Neural cell (in vitro differentiated cells): Measurements from ENCODE around the gene LRRC4B.

ENCODE experiments used
- CTCF ChIP-seq: fragments of 450-650 bp; IDR thresholded peaks from 2 replicates; pipeline ENCODE4 v1.5.1; 2014; ENCODE audit warnings: antibody characterized with exemption, mild to moderate bottlenecking, moderate library complexity; ENCODE audit not compliant: poor library complexity, severe bottlenecking
- EP300 ChIP-seq: fragments of 450-650 bp; conservative IDR thresholded peaks from 2 replicates; pipeline ENCODE4 v1.6.1; 2014; ENCODE audit warnings: antibody characterized with exemption, mild to moderate bottlenecking, moderate library complexity; ENCODE audit not compliant: poor library complexity, severe bottlenecking
- EZH2 ChIP-seq: fragments of 200-600, 300-800 bp; shearing (Covaris generic), sonication (generic); IDR thresholded peaks from 2 replicates; pipeline ENCODE4 v1.6.1; 2014; ENCODE audit warnings: antibody characterized with exemption, low read length, borderline replicate concordance, mild to moderate bottlenecking; ENCODE audit not compliant: insufficient read depth, poor library complexity, severe bottlenecking
- MXI1 ChIP-seq: fragments of 450-650 bp; conservative IDR thresholded peaks from 2 replicates; pipeline ENCODE4 v1.6.1; 2014; ENCODE audit warnings: antibody characterized with exemption, mild to moderate bottlenecking; ENCODE audit not compliant: poor library complexity, severe bottlenecking
- POLR2AphosphoS5 ChIP-seq: IDR thresholded peaks from 2 replicates; pipeline ENCODE4 v1.6.1; 2012
- RAD21 ChIP-seq: fragments of 450-650 bp; conservative IDR thresholded peaks from 2 replicates; pipeline ENCODE4 v1.6.1; 2014; ENCODE audit warnings: antibody characterized with exemption, mild to moderate bottlenecking, moderate library complexity
- REST ChIP-seq: IDR thresholded peaks from 2 replicates; pipeline ENCODE4 v1.6.1; 2012; ENCODE audit warnings: borderline replicate concordance
- SMC3 ChIP-seq: fragments of 450-650 bp; conservative IDR thresholded peaks from 2 replicates; pipeline ENCODE4 v1.6.1; 2014; ENCODE audit warnings: antibody characterized with exemption, mild to moderate bottlenecking, moderate library complexity; ENCODE audit not compliant: poor library complexity
- TAF1 ChIP-seq: IDR thresholded peaks from 2 replicates; pipeline ENCODE4 v1.6.1; 2012; ENCODE audit warnings: low read depth

- no peak for TF ChIP-seq CTCF
- TF ChIP-seq EZH2: no peak
- TF ChIP-seq REST: no peak
- TF ChIP-seq RAD21: no peak
- no peak for TF ChIP-seq POLR2AphosphoS5
- no peak for TF ChIP-seq EP300
- no peak for TF ChIP-seq SMC3
- TF ChIP-seq TAF1: no peak
- TF ChIP-seq MXI1: no peak
These were observed 19.8 kb downstream of the LRRC4B start for GRCh38 chr19:50548191-50549058.
